Measurements from ENCODE around the gene MSI2. TPM values are rescaled to one million over a fixed set of nuclear protein-coding genes. Genes with fewer than 3 reads are reported as not detected.

Gene MSI2
- total and polyA plus RNA-seq, 9 of the 15 experiments (the other 6 are each of a cell fraction or from before 2014, with no cell fraction given): 4.6 to 61.8 (median 42.4) TPM

DNA sequence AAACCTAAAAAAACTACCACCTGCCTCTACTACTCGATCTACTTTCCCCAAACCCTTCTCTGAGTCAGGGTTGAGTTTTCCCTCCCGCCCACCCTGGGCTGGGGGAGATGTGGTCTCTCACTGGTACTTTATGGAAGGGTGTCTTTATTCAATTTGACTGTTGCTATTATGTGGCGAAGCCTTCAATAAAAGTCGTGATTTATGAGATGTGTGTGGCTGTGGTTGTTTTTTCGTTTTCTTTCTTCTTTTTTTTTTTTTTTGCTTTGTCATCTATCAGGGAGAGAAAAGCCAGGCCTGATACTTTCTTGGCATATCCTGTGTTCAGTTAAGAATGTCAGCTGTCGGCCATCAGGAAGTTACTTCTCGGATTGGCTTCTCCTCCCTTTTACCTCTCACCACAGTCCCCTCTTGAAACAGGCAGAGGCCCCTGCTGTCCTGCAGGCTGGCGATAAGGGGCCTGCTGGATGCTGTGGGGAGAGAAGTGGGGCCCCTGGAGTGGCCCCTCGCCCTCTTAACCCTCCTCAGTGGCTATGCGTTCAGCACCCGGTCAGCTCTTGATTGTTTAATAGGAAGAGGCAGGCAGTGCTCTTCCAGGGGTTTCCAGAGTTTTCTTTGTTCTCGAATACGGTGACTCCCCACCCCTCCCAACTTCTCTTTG lies 123.0 kb downstream of the MSI2 start (continued):
- TF ChIP-seq MCM3 (IDR thresholded peaks at IDR 0.05) (no peak), U2AF1 (optimal IDR thresholded peaks at IDR 0.05; ENCODE audit: low read depth, low read length) (no peak), HNRNPL (IDR thresholded peaks at IDR 0.05; ENCODE audit: low read depth, low read length) (no peak), ELF2 (CRISPR knock-in tag; IDR thresholded peaks at IDR 0.05) (no peak), SAP30 (IDR thresholded peaks at IDR 0.05; ENCODE audit: borderline replicate concordance, insufficient read depth, low read depth, low read length, poor library complexity, severe bottlenecking) (no peak), EZH2 (IDR thresholded peaks at IDR 0.05; ENCODE audit: borderline replicate concordance, low read depth, low read length) (no peak), RAD21 (CRISPR knock-in tag; conservative IDR thresholded peaks at IDR 0.05 in 1 of 2, IDR thresholded peaks at IDR 0.05 in 1 of 2) (peak; percentile 27 to 44), NFXL1 (CRISPR knock-in tag; IDR thresholded peaks at IDR 0.05) (no peak), BRF2 (IDR thresholded peaks at IDR 0.05; ENCODE audit: borderline replicate concordance, insufficient read depth, insufficient read length) (no peak), SOX6 (IDR thresholded peaks at IDR 0.05) (peak; percentile 93), FOXA3 (CRISPR knock-in tag; conservative IDR thresholded peaks at IDR 0.05 in 1 of 2, IDR thresholded peaks at IDR 0.05 in 1 of 2) (no peak), ZNF217 (CRISPR knock-in tag; IDR thresholded peaks at IDR 0.05) (no peak), ZFP30 (CRISPR knock-in tag; IDR thresholded peaks at IDR 0.05; ENCODE audit: borderline replicate concordance) (no peak), POLR2B (IDR thresholded peaks at IDR 0.05; ENCODE audit: low read depth, partially characterized antibody) (no peak), MNT (conservative IDR thresholded peaks at IDR 0.05) (peak in 1 of 2 experiments; percentile 55; a peak in 1 of 4 replicates), GTF2B (IDR thresholded peaks at IDR 0.05; ENCODE audit: extremely low read depth, insufficient read length) (no peak)

Measured in K562 (cell line).